ENCODE measurements around the gene NACA2. TPM values are rescaled to one million over a fixed set of nuclear protein-coding genes. Genes with fewer than 3 reads are reported as not detected.
"Not testable (repeated sequence)": the region's sequence is repeated elsewhere in the genome, so short reads cannot be mapped to it uniquely, and the experiment has no call there.

The NACA2 gene
- total and polyA plus RNA-seq, 8 donors = 1.5 to 6.4 (median 2.3) TPM; not detected in 2

DNA sequence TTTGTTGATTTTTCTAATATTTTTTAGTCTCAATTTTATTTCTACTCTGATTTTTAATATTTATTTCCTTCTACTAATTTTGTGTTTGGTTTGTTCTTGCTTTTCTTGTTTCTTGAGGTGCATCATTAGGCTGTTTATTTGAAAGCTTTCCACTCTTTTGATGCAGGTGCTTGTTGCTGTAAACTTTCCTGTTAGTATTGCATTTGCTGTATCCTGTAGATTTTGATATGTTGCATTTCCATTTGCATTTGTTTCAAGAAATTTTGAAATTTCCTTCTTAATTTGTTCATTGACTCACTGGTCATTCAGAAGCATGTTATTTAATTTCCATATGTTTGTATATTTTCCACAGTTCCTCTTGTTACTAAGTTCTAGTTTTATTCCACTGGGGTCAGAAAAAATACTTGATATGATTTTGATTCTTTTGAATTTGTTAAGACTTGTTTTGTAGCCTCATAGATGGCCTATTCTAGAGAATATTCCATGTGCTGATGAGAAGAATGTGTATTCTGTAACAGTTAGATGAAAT lies 43.1 kb upstream of the NACA2 start:
- ATAC-seq = no peak

DNA sequence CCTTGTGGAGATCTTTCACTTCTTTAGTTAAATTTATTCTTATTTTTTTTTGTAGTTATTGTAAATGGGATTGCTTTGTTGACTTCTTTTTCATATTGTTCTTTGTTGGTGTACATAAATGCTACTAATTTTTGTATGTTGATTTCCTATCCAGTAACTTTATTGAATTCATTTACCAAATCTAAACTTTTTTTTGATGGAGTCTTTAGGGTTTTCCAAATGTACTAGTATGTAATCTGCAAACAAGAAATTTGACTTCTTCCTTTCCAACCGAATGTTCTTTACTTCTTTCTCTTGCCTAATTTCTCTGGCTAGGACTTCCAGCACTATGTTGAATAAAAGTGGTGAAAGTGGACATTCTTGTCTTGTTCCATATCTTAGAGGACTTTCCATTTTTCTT lies 41.8 kb upstream of the NACA2 start:
- H3K4me1 ChIP-seq = no peaks in the 10 kb centered on the region
- no peak for DNase-seq
- H3K36me3 ChIP-seq = no peaks in the 10 kb centered on the region
- no peaks in the 10 kb centered on the region for H3K27me3 ChIP-seq
- TF ChIP-seq, protein P1, sequence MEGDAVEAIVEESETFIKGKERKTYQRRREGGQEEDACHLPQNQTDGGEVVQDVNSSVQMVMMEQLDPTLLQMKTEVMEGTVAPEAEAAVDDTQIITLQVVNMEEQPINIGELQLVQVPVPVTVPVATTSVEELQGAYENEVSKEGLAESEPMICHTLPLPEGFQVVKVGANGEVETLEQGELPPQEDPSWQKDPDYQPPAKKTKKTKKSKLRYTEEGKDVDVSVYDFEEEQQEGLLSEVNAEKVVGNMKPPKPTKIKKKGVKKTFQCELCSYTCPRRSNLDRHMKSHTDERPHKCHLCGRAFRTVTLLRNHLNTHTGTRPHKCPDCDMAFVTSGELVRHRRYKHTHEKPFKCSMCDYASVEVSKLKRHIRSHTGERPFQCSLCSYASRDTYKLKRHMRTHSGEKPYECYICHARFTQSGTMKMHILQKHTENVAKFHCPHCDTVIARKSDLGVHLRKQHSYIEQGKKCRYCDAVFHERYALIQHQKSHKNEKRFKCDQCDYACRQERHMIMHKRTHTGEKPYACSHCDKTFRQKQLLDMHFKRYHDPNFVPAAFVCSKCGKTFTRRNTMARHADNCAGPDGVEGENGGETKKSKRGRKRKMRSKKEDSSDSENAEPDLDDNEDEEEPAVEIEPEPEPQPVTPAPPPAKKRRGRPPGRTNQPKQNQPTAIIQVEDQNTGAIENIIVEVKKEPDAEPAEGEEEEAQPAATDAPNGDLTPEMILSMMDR (IDR thresholded peaks at IDR 0.05) = no peak
- H3K4me3 ChIP-seq = no peak overlapping the region
- no peak for ATAC-seq
- H3K9me3 ChIP-seq = no peaks in the 10 kb centered on the region
- H3K27ac ChIP-seq = no peak overlapping the region
- intact Hi-C loops (cut with DNase I) = loop anchor here in 1 of 2 donors (5.0 kb wide), 1 partner anchor 204 kb away; no protein-coding TSS in a partner anchor

More for the DNA sequence above, 43.1 kb upstream of the NACA2 start:
- intact Hi-C loops (cut with DNase I) = loop anchor here in 1 of 2 donors (5.0 kb wide), 1 partner anchor 203 kb away; no protein-coding TSS in a partner anchor
- H3K36me3 ChIP-seq = no peaks in the 10 kb centered on the region
- H3K4me3 ChIP-seq = no peak overlapping the region
- H3K9me3 ChIP-seq = no peaks in the 10 kb centered on the region
- TF ChIP-seq, protein P1 (IDR thresholded peaks at IDR 0.05) = no peak
- no peaks in the 10 kb centered on the region for H3K4me1 ChIP-seq
- DNase-seq = no peak
- H3K27me3 ChIP-seq = no peaks in the 10 kb centered on the region
- no peak overlapping the region for H3K27ac ChIP-seq

DNA sequence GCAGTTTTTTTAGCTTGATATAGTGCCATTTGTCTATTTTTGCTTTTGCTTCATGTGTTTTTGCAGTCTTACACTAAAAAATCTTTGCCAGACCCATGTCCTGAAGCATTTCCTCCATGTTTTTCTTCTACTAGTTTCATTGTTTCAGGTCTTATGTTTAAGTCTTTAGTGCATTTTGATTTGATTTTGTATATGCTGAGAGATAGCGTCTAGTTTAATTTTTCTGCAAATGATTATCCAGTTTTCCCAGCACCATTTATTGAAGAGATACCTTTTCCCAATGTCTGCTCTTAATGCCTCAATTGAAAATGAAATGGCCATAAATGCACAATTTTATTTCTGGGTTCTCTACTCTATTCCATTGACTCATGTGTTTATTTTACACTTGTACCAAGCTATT lies 40.8 kb upstream of the NACA2 start:
- Histone ChIP-seq H3K27ac (no peak overlapping the region), H3K36me3 (no peaks in the 10 kb centered on the region), H3K9me3 (no peaks in the 10 kb centered on the region), H3K4me3 (no peak overlapping the region), H3K4me1 (no peaks in the 10 kb centered on the region), H3K27me3 (no peaks in the 10 kb centered on the region)
- TF ChIP-seq, protein P1 (IDR thresholded peaks at IDR 0.05) = no peak
- DNase-seq (no peak), ATAC-seq (no peak)
- intact Hi-C loops (cut with DNase I) = loop anchor here in 1 of 2 donors (5.0 kb wide), 1 partner anchor 206 kb away; no protein-coding TSS in a partner anchor

DNA sequence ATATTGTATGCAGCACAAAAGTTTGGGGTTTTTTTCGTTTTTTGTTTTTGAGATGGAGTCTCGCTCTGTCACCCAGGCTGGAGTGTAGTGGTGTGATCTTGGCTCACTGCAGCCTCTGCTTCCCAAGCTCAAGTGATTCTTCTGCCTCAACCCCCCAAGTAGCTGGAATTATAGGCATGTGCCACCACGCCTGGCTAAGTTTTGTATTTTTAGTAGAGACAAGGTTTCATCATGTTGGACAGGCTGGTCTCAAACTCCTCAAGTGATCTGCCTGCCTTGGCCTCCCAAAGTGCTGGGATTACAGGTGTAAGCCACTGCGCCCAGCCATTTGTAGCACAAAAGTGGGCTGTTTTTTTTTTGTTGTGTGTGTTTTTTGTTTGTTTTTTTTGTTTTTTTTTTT lies 37.1 kb upstream of the NACA2 start:
- H3K27ac ChIP-seq; DNase-seq; H3K4me3 ChIP-seq; ATAC-seq; H3K4me1 ChIP-seq; H3K36me3 ChIP-seq; intact Hi-C loops (cut with DNase I); H3K9me3 ChIP-seq; H3K27me3 ChIP-seq: not testable (repeated sequence)

DNA sequence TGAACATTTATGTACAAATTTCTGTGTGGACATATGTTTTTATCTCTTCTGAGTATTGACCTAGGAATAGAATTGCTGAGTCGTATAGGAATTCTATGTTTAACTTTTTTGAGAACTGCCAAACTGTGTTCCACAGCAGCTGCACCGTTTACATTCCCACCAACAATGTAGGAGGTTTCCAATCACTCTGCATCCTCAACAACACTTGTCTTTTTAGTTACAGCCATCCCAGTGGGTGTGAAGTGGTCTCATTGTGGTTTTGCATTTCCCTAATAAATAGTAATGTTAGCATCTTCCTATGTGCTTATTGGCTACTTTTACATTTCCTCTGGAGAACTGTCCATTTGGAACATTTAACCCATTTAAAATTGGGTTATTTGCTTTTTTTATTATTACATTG lies 36.6 kb upstream of the NACA2 start:
- TF ChIP-seq, protein P1 (IDR thresholded peaks at IDR 0.05) = no peak
- DNase-seq = no peak
- Histone ChIP-seq H3K36me3 (no peaks in the 10 kb centered on the region), H3K9me3 (no peaks in the 10 kb centered on the region), H3K27me3 (no peaks in the 10 kb centered on the region), H3K4me1 (no peaks in the 10 kb centered on the region), H3K4me3 (no peak overlapping the region), H3K27ac (no peak overlapping the region)
- intact Hi-C loops (cut with DNase I) = no loop called here
- ATAC-seq = no peak

DNA sequence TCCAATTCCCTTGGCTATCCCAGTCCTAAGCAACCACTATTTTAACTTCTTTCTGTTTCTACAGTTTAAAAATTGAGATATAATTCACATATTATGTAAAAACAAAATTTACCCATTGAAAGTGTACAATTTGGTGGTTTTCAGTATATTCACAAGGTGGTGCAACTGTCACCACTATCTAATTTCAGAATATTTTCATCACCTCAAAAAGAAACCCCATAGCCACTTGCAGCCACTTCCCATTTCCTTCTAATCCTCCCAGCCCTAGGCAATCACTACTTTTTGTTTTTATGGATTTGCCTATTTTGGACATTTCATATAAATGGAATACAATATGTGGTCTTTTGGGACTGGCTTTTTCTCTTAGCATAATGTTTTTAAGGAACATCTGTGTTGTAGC lies 36.1 kb upstream of the NACA2 start:
- DNase-seq (no peak), ATAC-seq (no peak)
- H3K4me3 ChIP-seq = no peak overlapping the region
- no peaks in the 10 kb centered on the region for H3K27me3 ChIP-seq
- intact Hi-C loops (cut with DNase I) = no loop called here
- TF ChIP-seq, protein P1 (IDR thresholded peaks at IDR 0.05) = no peak
- H3K4me1 ChIP-seq = no peaks in the 10 kb centered on the region
- H3K36me3 ChIP-seq = no peaks in the 10 kb centered on the region
- no peaks in the 10 kb centered on the region for H3K9me3 ChIP-seq
- no peak overlapping the region for H3K27ac ChIP-seq

Measured in left lung (tissue), 10 donors.